Measurements from ENCODE around the gene CPT1B.
A peak's percentile ranks its signal among the peaks of the same experiment; 100 is the strongest.

CPT1B gene

GRCh38 chr22:50584106-50585096 lies 6.2 kb upstream of the CPT1B start:
- DNase-seq = no peak

- no peak for DNase-seq
Measured at GRCh38 chr22:50583294-50583861, 5.2 kb upstream of the CPT1B start.

GRCh38 chr22:50582493-50583293 lies 4.5 kb upstream of the CPT1B start, which contains the start of gene CHKB:
CHKB (minus strand) TSS chr22:50582849; CDS start chr22:50582781, 68 bp downstream.
- peak; percentile 97 for DNase-seq

GRCh38 chr22:50581950-50582492 lies 3.8 kb upstream of the CPT1B start:
- peak; percentile 29 for DNase-seq

GRCh38 chr22:50581031-50581949 lies 3.1 kb upstream of the CPT1B start:
- DNase-seq = no peak

GRCh38 chr22:50579752-50580151 lies 1.5 kb upstream of the CPT1B start:
- no peak for DNase-seq

GRCh38 chr22:50578776-50579310 lies 616 bp upstream of the CPT1B start:
- DNase-seq = no peak

- DNase-seq = no peak
Measured at GRCh38 chr22:50577697-50577986, 585 bp downstream of the CPT1B start.

GRCh38 chr22:50576806-50577696 lies 1.2 kb downstream of the CPT1B start:
- DNase-seq = no peak

- DNase-seq = no peak
Measured at GRCh38 chr22:50576070-50576469, 2.2 kb downstream of the CPT1B start.

- no peak for DNase-seq
Measured at GRCh38 chr22:50575426-50575941, 2.7 kb downstream of the CPT1B start.

GRCh38 chr22:50574383-50574755 lies 3.9 kb downstream of the CPT1B start:
- no peak for DNase-seq

- DNase-seq = no peak
Measured at GRCh38 chr22:50573491-50574382, 4.5 kb downstream of the CPT1B start.

- DNase-seq = no peak
Measured at GRCh38 chr22:50572965-50573364, 5.3 kb downstream of the CPT1B start.

- DNase-seq = no peak
Measured at GRCh38 chr22:50571264-50572175, 6.7 kb downstream of the CPT1B start.

GRCh38 chr22:50570861-50571260 lies 7.4 kb downstream of the CPT1B start:
- DNase-seq = no peak

- DNase-seq = no peak
Measured at GRCh38 chr22:50569896-50570535, 8.2 kb downstream of the CPT1B start.

- DNase-seq = no peak
Measured at GRCh38 chr22:50569041-50569459, 9.2 kb downstream of the CPT1B start.

Measured in activated CD4-positive, alpha-beta T cell treated with anti-CD3 and anti-CD28 coated beads, Interleukin-2, amount 50 U/mL, for 1 hour (primary cell).